Cardiac muscle cell (in vitro differentiated cells and primary cell): ENCODE results near the gene BAZ1B. TPM values are rescaled to one million over a fixed set of nuclear protein-coding genes. Genes with fewer than 3 reads are reported as not detected.

Experiments
- DNase-seq, 2 donors: peaks; one replicate each; pipeline versions ENCODE4 v3.0.0 to v3.0.0-alpha.2; 2010 to 2017; ENCODE audit warnings: low read depth in 1 of 2, low spot score in 1 of 2
- H3K27ac ChIP-seq: fragments of 200-600 bp; sonication (generic); 2 replicates; pipeline ENCODE4 v1.5.1; 2016
- H3K27me3 ChIP-seq: fragments of 200-600 bp; sonication (generic); 2 replicates; pipeline ENCODE4 v1.6.0; 2016; ENCODE audit warnings: control low read depth
- H3K36me3 ChIP-seq: fragments of 200-600 bp; sonication (generic); 2 replicates; pipeline ENCODE4 v1.5.1; 2016; ENCODE audit warnings: control low read depth
- H3K4me1 ChIP-seq: fragments of 200-600 bp; sonication (generic); 2 replicates; pipeline ENCODE4 v1.8.1; 2017; ENCODE audit warnings: low read depth, mild to moderate bottlenecking, mixed run types
- H3K4me3 ChIP-seq: fragments of 200-600 bp; sonication (generic); 2 replicates; pipeline ENCODE4 v1.5.1; 2016; ENCODE audit warnings: mild to moderate bottlenecking
- H3K9me3 ChIP-seq: fragments of 200-600 bp; sonication (generic); 2 replicates; pipeline ENCODE4 v1.5.1; 2017; ENCODE audit warnings: low read depth, mild to moderate bottlenecking, control low read depth
- CTCF ChIP-seq: IDR thresholded peaks from 2 replicates; pipeline ENCODE4 v1.5.1; 2012; ENCODE audit warnings: low read depth, mild to moderate bottlenecking, low read length
- polyA plus RNA-seq: library from polyadenylated mRNA; unstranded; fragments of >200 nt; fragmentation: Nextera tagmentation; extraction: Ambion mirVana; gene quantifications from 2 replicates; pipeline ENCODE4 v1.2.1, GENCODE V29; 2016
- total RNA-seq: library from RNA; depleted of rRNA; stranded (reverse); fragments of >200 nt; gene quantifications from 2 replicates; pipeline ENCODE4 v1.2.3, GENCODE V29; 2016

The BAZ1B gene
- total and polyA plus RNA-seq, 2 experiments from 2014 or later, result 19.7 to 42.5 TPM

GRCh38 chr7:73463966-73464365, 58.1 kb downstream of the BAZ1B start:
- no peak for DNase-seq
- no peak for TF ChIP-seq CTCF
- Histone ChIP-seq H3K4me3 (no peak overlapping the region), H3K27ac (no peak overlapping the region), H3K27me3 (no peaks in the 10 kb centered on the region), H3K36me3 (peaks cover 88% of the 10 kb centered on the region), H3K9me3 (no peaks in the 10 kb centered on the region), H3K4me1 (no peaks in the 10 kb centered on the region)

GRCh38 chr7:73463260-73463659, 58.8 kb downstream of the BAZ1B start:
- no peak for TF ChIP-seq CTCF
- no peak for DNase-seq
- Histone ChIP-seq H3K9me3 (no peaks in the 10 kb centered on the region), H3K4me1 (no peaks in the 10 kb centered on the region), H3K27ac (no peak overlapping the region), H3K27me3 (no peaks in the 10 kb centered on the region), H3K4me3 (no peak overlapping the region), H3K36me3 (peaks cover 87% of the 10 kb centered on the region)

- TF ChIP-seq CTCF, result no peak
- Histone ChIP-seq H3K4me3 (no peak overlapping the region), H3K27me3 (no peaks in the 10 kb centered on the region), H3K9me3 (no peaks in the 10 kb centered on the region), H3K36me3 (peaks cover 85% of the 10 kb centered on the region), H3K27ac (no peak overlapping the region), H3K4me1 (no peaks in the 10 kb centered on the region)
- DNase-seq, result no peak
These were observed 60.3 kb downstream of the BAZ1B start for GRCh38 chr7:73461782-73462285.

- peaks cover 56% of the 10 kb centered on the region for H3K36me3 ChIP-seq
- no peak for TF ChIP-seq CTCF
- peak overlapping the region; percentile 50 for H3K27ac ChIP-seq
- no peaks in the 10 kb centered on the region for H3K4me1 ChIP-seq
- no peak overlapping the region for H3K4me3 ChIP-seq
- peak in 1 of 2 donors; percentile 48 for DNase-seq
- no peaks in the 10 kb centered on the region for H3K27me3 ChIP-seq
- H3K9me3 ChIP-seq, result no peaks in the 10 kb centered on the region
These were observed 67.7 kb downstream of the BAZ1B start for GRCh38 chr7:73454424-73454823.

- Histone ChIP-seq H3K4me1 (no peaks in the 10 kb centered on the region), H3K36me3 (peaks cover 58% of the 10 kb centered on the region), H3K27me3 (no peaks in the 10 kb centered on the region), H3K27ac (peak overlapping the region; percentile 65), H3K9me3 (no peaks in the 10 kb centered on the region), H3K4me3 (no peak overlapping the region)
- no peak for TF ChIP-seq CTCF
- DNase-seq, result peak in 1 of 2 donors; percentile 23
These were observed 69.0 kb downstream of the BAZ1B start for GRCh38 chr7:73452999-73453635.
